HepG2 (cell line): Measurements from ENCODE around the gene ZNRD2. TPM values are rescaled to one million over a fixed set of nuclear protein-coding genes. Genes with fewer than 3 reads are reported as not detected.

Source experiments
- ATAC-seq: fragments of 200-7000 bp; cut with Tn5 transposase; 3 replicates; pipeline ENCODE4 v1.9.1; 2020; ENCODE audit warnings: mild to moderate bottlenecking, moderate library complexity
- BruUV-seq: library from RNA; stranded (reverse); fragments of 400-500 nt; replicated peaks from 2 replicates; lab custom pipeline; 2021; lab: Mats Ljungman, UMichigan
- CTCF ChIA-PET: fragments of 300-600 bp; formaldehyde crosslinking; extraction: SDS; loops from one replicate; lab custom pipeline; 2021; ENCODE audit warnings: low total read pairs, inconsistent platforms, low intra/inter-chr PET ratio; lab: Yijun Ruan, JAX
- POLR2A ChIA-PET: fragments of 350-600 bp; sonication (Branson Sonifier 250); formaldehyde crosslinking; loops from one replicate; lab custom pipeline; 2020; ENCODE audit warnings: antibody characterized with exemption, inconsistent platforms; lab: Yijun Ruan, JAX
- DNase-seq: peaks from one replicate; pipeline ENCODE4 v3.0.0-alpha.2; 2015; ENCODE audit warnings: low spot score
- FAIRE-seq: peaks from 3 replicates; lab custom pipeline; 2011; peaks lifted over from hg19 to GRCh38; lab: Jason Lieb, UNC
- H2AFZ ChIP-seq: one replicate; pipeline ENCODE4 v1.6.1; 2011; ENCODE audit warnings: low read length, inconsistent platforms
- H3K27ac ChIP-seq: fragments of 300-600 bp; 3 replicates; pipeline ENCODE4 v1.8.0; 2011; ENCODE audit warnings: mixed run types, mild to moderate bottlenecking, mixed read lengths, low read length, inconsistent platforms; ENCODE audit not compliant: insufficient read depth; ENCODE audit errors: extremely low read length
- H3K27me3 ChIP-seq, 2 experiments: fragments of 200-600 bp in 1 of 2; 2 replicates in 1 of 2; 3 replicates in 1 of 2; pipeline versions ENCODE4 v1.6.0 to v1.8.0; 2011; ENCODE audit warnings: low read length in 2 of 2, mild to moderate bottlenecking in 2 of 2, moderate library complexity in 2 of 2, inconsistent platforms in 1 of 2; ENCODE audit not compliant: insufficient read depth in 2 of 2, control insufficient read depth in 1 of 2
- H3K36me3 ChIP-seq, 2 experiments: fragments of 200-600 bp in 1 of 2; replicated peaks in 1 of 2; 2 replicates in 1 of 2; 3 replicates in 1 of 2; pipeline versions ENCODE4 v1.5.1 to v1.8.0; 2011; ENCODE audit warnings: low read length in 2 of 2, inconsistent platforms in 1 of 2; ENCODE audit not compliant: insufficient read depth in 2 of 2, control insufficient read depth in 1 of 2
- H3K4me1 ChIP-seq: 2 replicates; pipeline ENCODE4 v1.5.1; 2012; ENCODE audit warnings: low read length, inconsistent platforms; ENCODE audit not compliant: insufficient read depth
- H3K4me2 ChIP-seq: 2 replicates; pipeline ENCODE4 v1.6.0; 2011; ENCODE audit warnings: low read depth, low read length, inconsistent platforms
- H3K4me3 ChIP-seq, 3 experiments: fragments of 200-600 bp in 1 of 3; sonication (generic), shearing (Covaris generic) in 1 of 3; replicated peaks in 1 of 3; 2 replicates each; pipeline ENCODE4 v1.5.1; 2011 to 2016; ENCODE audit warnings: low read length in 3 of 3, inconsistent platforms in 2 of 3, low read depth in 2 of 3, mild to moderate bottlenecking in 2 of 3, control low read depth in 1 of 3, mixed read lengths in 1 of 3; ENCODE audit not compliant: insufficient read depth in 1 of 3
- H3K79me2 ChIP-seq: one replicate; pipeline ENCODE4 v1.6.1; 2011; ENCODE audit warnings: low read length, inconsistent platforms; ENCODE audit not compliant: insufficient read depth
- H3K9ac ChIP-seq: 2 replicates; pipeline ENCODE4 v1.6.0; 2011; ENCODE audit warnings: mild to moderate bottlenecking, low read depth, low read length, inconsistent platforms; ENCODE audit not compliant: insufficient read depth
- H3K9me3 ChIP-seq: 2 replicates; pipeline ENCODE4 v1.5.1; 2012; ENCODE audit warnings: mild to moderate bottlenecking, low read length
- H4K20me1 ChIP-seq: 2 replicates; pipeline ENCODE4 v1.6.0; 2011; ENCODE audit warnings: inconsistent platforms, mild to moderate bottlenecking, low read length, moderate library complexity; ENCODE audit not compliant: insufficient read depth
- AGO2 ChIP-seq: fragments of 200-400 bp; formaldehyde crosslinking; optimal IDR thresholded peaks from 2 replicates; pipeline ENCODE3; 2017; ENCODE audit warnings: mild to moderate bottlenecking, low read depth, low read length, moderate library complexity
- ERF ChIP-seq: IDR thresholded peaks from 2 replicates; pipeline ENCODE4 v1.6.1; 2018; ENCODE audit warnings: missing biosample characterization, missing genetic modification reagents
- ZNF260 ChIP-seq: sonication (generic); formaldehyde crosslinking; IDR thresholded peaks from 2 replicates; pipeline ENCODE4 v1.4.0; 2020; ENCODE audit warnings: missing genetic modification reagents, low read depth, mild to moderate bottlenecking, borderline replicate concordance
- ZNF839 ChIP-seq: sonication (generic); formaldehyde crosslinking; IDR thresholded peaks from 2 replicates; pipeline ENCODE4 v1.4.0; 2020; ENCODE audit warnings: missing genetic modification reagents, mild to moderate bottlenecking, borderline replicate concordance
- WGBS: methylation state at CpG from one replicate; pipeline ENCODE4 v1.1.6; 2017; ENCODE audit warnings: low lambda C conversion rate; 5-methylcytosine and 5-hydroxymethylcytosine counted together
- in situ Hi-C: cut with HindIII; loops from 2 replicates; pipeline ENCODE4 v1.10.0; 2017; ENCODE audit warnings: low pct_unique_long_range_greater_than_20kb; ENCODE audit not compliant: extremely low pct_ligation_motif_present
- intact Hi-C: fragments of 100-400 bp; cut with micrococcal nuclease; formaldehyde crosslinking; loops from one replicate; pipeline ENCODE4 v1.10.0; 2022; ENCODE audit not compliant: unreplicated experiment
- polyA plus RNA-seq, 8 experiments: library from polyadenylated mRNA; depleted of rRNA in 3 of 8; stranded (reverse) in 7 of 8; unstranded in 1 of 8; fragments of >200 nt; fragmentation: Illumina TruSeq in 4 of 8; extraction: Trizol in 4 of 8; gene quantifications; 2 replicates each; pipeline versions ENCODE4 v1.2.1 to v1.2.3, GENCODE V29; 2011 to 2016; ENCODE audit warnings: low read depth in 4 of 8, missing spikeins in 1 of 8, mixed read lengths in 1 of 8; ENCODE audit not compliant: insufficient read depth in 1 of 8
- total RNA-seq, 5 experiments: library from RNA; depleted of rRNA; stranded (reverse); fragments of >200 nt; fragmentation: Illumina TruSeq; extraction: Trizol; gene quantifications; 2 replicates each; pipeline ENCODE4 v1.2.3, GENCODE V29; 2016; ENCODE audit warnings: low read depth in 1 of 5
- TF ChIP-seq, protein P1 (sequence below): sonication (generic); formaldehyde crosslinking; IDR thresholded peaks from 2 replicates; pipeline ENCODE4 v1.4.0; 2020; ENCODE audit warnings: missing genetic modification reagents
- TF ChIP-seq, protein P2 (sequence below): sonication (generic); formaldehyde crosslinking; IDR thresholded peaks from 2 replicates; pipeline ENCODE4 v1.4.0; 2020; ENCODE audit warnings: mild to moderate bottlenecking, missing genetic modification reagents

ZNRD2 gene
- total and polyA plus RNA-seq, 2 of the 13 experiments (the other 11 are each of a cell fraction or from before 2014, with no cell fraction given), result 29.2 to 34.0 TPM

DNA sequence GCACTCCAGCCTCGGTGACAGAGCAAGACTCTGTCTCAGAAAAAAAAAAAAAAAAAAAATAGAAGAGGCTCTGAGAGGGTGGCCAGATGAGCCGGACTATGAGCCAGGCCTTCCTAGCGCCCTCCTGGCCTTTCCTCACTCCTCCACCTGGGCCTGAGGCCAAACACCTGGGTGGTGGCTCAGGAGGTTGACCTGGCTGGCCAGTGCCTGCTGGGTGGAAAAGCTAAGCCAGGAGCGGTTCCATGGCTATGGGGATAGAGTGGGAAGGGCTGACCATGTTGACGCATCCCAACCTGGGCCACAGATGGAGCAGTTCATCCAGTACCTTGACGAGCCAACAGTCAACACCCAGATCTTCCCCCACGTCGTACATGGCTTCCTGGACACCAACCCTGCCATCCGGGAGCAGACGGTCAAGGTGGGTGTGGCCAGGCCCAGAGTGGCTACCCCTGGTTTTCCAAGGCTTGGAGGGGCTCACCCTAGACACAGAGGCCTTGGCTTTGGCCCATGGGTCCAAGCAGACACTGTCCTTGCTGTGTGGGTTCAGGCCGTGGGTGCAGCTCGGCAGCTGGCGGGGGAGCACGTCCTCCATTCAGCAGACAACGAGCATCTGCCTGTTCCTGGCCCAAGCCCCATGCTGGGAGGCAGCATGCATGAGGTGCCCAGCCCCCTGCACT lies 37.8 kb upstream of the ZNRD2 start:
- Histone ChIP-seq H3K79me2 (peaks cover 2% of the 10 kb centered on the region), H3K9ac (no peak overlapping the region), H3K27me3 (no peaks in the 10 kb centered on the region), H2AFZ (no peak overlapping the region), H3K4me1 (peaks cover 27% of the 10 kb centered on the region), H3K4me3 (no peak overlapping the region), H3K36me3 (peaks cover 28 to 53% of the 10 kb centered on the region in 2 experiments), H3K27ac (no peak overlapping the region), H3K9me3 (no peaks in the 10 kb centered on the region), H3K4me2 (no peak overlapping the region), H4K20me1 (0 out of 2 replicates have a peak, but pooled peaks cover 3% of the 10 kb centered on the region)
- CTCF ChIA-PET, result no interaction called here
- no peak for FAIRE-seq
- in situ Hi-C loops (no loop called here), intact Hi-C loops (no loop called here)
- no peak for ATAC-seq
- 91% methylated on average over 5 of the region's 15 CpGs for WGBS
- no peak for DNase-seq
- TF ChIP-seq, protein P1, sequence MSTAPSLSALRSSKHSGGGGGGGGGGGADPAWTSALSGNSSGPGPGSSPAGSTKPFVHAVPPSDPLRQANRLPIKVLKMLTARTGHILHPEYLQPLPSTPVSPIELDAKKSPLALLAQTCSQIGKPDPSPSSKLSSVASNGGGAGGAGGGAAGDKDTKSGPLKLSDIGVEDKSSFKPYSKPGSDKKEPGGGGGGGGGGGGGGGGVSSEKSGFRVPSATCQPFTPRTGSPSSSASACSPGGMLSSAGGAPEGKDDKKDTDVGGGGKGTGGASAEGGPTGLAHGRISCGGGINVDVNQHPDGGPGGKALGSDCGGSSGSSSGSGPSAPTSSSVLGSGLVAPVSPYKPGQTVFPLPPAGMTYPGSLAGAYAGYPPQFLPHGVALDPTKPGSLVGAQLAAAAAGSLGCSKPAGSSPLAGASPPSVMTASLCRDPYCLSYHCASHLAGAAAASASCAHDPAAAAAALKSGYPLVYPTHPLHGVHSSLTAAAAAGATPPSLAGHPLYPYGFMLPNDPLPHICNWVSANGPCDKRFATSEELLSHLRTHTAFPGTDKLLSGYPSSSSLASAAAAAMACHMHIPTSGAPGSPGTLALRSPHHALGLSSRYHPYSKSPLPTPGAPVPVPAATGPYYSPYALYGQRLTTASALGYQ, result no peak
- TF ChIP-seq ZNF839 (CRISPR knock-in tag) (no peak), AGO2 (peak; percentile 44), ERF (no peak), ZNF260 (CRISPR knock-in tag) (no peak)
- TF ChIP-seq, protein P2, sequence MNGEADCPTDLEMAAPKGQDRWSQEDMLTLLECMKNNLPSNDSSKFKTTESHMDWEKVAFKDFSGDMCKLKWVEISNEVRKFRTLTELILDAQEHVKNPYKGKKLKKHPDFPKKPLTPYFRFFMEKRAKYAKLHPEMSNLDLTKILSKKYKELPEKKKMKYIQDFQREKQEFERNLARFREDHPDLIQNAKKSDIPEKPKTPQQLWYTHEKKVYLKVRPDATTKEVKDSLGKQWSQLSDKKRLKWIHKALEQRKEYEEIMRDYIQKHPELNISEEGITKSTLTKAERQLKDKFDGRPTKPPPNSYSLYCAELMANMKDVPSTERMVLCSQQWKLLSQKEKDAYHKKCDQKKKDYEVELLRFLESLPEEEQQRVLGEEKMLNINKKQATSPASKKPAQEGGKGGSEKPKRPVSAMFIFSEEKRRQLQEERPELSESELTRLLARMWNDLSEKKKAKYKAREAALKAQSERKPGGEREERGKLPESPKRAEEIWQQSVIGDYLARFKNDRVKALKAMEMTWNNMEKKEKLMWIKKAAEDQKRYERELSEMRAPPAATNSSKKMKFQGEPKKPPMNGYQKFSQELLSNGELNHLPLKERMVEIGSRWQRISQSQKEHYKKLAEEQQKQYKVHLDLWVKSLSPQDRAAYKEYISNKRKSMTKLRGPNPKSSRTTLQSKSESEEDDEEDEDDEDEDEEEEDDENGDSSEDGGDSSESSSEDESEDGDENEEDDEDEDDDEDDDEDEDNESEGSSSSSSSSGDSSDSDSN, result no peak
- POLR2A ChIA-PET, result no interaction called here
- no TSS peak for BruUV-seq
